Measurements from ENCODE around the gene MAD1L1. TPM values are rescaled to one million over a fixed set of nuclear protein-coding genes. Genes with fewer than 3 reads are reported as not detected.
"Not testable (repeated sequence)": the region's sequence is repeated elsewhere in the genome, so short reads cannot be mapped to it uniquely, and the experiment has no call there.

MAD1L1 gene
- polyA plus RNA-seq, 3 donors: 10.7 to 48.1 (median 18.4) TPM

DNA sequence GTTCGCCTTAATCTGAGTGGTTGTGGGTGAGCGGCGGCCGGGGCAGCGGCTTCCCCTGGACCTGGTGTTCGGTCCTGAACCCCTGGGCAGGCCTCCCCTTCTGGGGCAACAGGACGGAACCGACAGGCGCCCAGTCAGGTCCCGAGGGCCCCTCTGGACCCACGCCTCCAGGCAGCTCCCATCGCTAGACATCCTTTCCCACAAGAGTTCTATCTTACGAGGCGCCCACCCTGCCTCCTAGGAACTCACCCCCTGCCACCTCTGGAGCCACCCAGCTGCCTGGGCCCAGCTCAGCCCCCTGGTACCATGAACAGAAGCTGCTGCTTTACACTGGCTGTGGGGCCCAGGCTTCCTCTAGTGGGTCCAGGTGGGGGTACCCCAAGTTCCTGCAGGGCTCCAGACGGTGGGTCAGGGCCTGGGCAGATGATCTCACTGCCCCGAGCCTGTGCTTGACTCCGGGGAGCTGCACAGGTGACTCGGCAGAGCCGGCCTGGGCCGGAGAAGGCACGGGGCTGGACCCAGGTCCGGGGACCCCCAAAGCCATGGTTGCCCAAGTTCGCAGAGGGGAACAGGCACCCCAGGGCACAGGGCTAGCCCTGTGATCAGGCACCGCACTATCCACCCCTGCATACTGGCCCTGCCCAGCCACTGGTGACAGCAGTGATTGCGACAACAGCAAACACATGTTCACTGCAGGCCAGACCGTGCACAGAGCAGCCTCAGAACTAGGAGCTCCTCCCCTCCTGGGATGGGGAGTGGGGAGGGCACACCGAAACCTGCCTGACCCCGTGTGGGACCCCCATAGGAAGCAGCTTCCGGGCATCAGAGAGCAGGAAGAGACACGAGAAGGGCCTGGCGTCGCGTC is 382.4 kb downstream of the MAD1L1 start:
- WGBS, 3 donors: 90 to 93% (median 93%) methylated on average over 33 of the region's 33 CpGs

DNA sequence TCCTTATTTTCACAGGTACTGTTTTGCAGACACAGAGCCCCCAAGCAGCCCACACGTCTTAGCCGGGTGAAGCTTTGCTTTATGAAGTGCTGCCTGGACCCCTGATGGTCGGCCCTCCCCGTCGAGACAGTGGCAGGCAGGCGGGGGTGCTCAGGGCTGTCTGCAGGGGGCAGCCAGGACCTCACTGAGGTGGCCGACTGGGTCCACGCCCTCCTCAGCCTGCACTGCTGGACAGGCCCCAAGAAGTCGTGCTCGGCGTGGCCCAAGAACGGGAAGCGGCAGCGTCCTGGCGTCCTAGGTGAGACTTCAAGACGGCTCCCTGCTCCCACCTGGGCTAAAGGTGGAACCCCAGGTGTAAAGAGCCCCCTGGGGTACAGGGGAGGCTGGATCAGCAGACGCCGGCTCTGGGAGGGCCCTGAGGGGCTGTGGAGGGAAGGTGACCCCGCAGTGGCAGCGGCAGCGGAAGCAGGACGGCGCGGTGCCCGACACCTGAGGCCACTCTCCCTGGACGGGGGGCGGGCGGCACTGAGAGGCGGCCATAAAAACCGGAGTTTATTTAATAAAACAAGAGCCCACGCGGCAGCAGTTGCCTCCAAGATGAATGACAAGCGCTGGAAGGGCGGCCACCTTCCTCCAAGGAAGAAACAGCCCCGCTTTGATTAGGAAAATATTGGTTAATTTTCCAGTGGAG is 383.2 kb downstream of the MAD1L1 start:
- 91 to 94% (median 93%) methylated on average over 35 of the region's 35 CpGs for WGBS, 3 donors
- no peak overlapping the region for H3K27ac ChIP-seq (ENCODE audit: low read depth, low read length)

More for the DNA sequence above, 382.4 kb downstream of the MAD1L1 start:
- no peak overlapping the region for H3K27ac ChIP-seq (ENCODE audit: low read depth, low read length)

DNA sequence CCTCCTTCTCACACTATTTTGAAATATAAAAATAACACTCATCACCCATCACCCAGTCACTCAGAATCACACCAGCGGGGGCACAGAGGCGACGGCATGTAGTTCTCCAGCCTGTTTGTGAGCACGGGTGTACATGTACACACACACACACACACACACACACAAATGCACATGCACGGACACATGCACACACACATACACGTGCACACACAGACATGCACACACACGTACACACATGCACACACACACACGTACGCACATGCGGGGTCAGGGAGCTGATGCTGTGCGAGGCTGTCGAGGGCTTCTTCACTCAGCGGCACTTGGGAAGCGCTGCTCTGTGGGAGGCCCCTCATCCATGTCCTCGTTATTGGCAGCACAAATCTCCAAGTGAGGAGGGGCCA is 383.8 kb downstream of the MAD1L1 start:
- 93 to 95% (median 94%) methylated on average over 15 of the region's 15 CpGs for WGBS, 3 donors
- H3K27ac ChIP-seq (ENCODE audit: low read depth, low read length): no peak overlapping the region

DNA sequence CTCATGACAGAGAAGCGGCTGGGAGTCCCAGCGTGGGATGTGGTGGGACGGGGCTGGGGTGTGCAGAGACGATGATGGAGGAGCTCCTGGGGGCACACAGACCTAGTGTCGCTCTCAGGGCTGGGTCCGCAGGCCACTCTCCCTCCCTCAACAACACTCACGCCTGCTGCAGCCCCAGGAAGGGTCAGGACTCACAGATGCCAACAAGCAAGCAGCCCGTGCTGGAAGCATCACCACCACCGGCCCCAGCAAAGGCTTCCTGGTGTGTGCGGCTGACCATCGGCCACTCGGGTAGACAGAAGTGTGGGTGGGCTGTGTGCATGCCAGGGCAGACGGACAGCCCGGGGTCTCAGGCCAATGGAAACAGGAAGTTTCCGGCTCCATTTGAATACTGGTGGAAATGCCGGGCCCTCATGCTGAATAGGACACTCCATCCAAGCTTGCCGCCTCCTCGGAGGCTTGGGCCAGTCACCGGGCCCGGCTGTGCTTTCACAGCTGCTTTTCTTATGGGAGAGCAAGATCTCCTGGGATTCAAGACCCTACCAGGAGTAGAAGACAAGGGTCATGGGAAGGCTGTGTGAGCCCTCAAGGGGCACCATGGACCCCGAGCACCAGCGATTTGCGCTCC is 384.6 kb downstream of the MAD1L1 start:
- WGBS, 3 donors: 85 to 97% (median 93%) methylated on average over 21 to 23 of the region's 23 CpGs

DNA sequence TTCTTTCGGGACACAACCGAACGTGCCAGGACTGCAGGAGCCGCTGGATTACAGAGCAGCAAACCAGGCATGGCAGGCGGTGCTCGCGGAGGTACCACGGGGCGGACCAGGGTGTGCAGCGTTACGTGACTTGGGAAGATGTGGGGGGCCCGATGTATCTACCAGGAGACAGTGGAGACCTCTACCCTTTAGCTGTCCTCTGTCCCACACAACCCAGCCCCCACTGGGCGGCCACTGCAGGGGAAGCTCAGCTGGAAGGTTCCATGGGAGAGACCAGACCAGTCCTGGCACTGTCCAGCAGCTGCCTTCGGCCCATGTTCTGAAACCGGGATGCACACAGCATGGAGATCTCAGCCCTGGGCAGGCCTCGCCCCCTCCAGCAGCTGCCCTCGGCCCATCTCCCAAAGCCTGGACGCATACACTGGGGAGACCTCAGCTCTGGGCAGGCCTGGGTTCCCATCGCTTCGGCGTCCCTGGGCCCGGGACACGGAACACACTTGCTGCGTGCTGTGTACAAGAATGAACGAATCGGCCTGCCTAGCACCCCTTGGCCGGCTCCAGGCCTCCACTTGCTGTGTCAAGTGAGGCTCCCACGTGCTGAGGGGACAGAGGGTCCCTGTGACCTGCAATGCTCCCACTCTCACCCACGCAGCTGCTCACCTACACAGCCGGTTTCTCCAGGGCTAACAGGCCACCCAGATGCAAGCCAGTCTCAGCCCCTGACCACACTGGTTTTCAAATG is 385.3 kb downstream of the MAD1L1 start:
- whole genome bisulfite sequencing, 3 donors: 93 to 97% (median 96%) methylated on average over 29 to 30 of the region's 30 CpGs
- H3K27ac ChIP-seq (ENCODE audit: low read depth, low read length): no peak overlapping the region

More for the DNA sequence above, 384.6 kb downstream of the MAD1L1 start:
- H3K27ac ChIP-seq (ENCODE audit: low read depth, low read length): no peak overlapping the region

DNA sequence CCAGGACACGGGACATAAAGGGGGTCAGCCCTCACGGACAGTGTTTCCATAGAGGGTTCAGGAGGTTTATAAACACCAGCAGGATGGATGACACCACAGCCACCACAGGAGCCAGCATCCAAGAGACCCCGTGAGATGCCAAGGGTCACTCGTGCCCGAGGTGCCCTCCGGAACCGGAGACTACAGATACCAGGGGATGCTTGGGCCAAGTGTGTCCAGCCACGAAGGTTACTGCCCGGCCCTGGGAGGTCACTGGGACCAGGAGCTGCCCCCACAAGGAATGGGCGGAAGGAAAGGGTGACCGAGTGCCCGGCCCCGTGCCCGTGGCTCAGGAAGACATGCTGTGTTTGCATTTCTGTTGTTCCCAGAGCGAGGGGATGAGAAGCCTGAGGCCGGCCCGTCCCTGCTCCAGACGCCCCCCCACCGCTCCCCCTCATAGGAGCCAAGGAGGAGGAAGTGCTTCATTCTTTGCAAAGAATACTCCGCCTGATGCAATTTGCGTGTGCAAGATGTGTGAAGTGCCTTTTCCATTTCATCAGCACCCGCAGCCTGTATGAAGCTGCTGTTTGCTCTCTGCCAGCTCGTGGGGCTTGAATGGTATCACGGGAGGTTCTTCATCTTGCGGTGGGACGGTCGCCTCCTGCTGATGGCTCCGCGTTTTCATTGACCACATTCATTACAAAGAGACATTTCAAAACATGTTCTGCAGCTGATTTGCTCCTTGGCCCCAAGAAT is 386.2 kb downstream of the MAD1L1 start:
- no peak overlapping the region for H3K27ac ChIP-seq (ENCODE audit: low read depth, low read length)
- 83 to 89% (median 88%) methylated on average over 29 of the region's 29 CpGs for WGBS, 3 donors

DNA sequence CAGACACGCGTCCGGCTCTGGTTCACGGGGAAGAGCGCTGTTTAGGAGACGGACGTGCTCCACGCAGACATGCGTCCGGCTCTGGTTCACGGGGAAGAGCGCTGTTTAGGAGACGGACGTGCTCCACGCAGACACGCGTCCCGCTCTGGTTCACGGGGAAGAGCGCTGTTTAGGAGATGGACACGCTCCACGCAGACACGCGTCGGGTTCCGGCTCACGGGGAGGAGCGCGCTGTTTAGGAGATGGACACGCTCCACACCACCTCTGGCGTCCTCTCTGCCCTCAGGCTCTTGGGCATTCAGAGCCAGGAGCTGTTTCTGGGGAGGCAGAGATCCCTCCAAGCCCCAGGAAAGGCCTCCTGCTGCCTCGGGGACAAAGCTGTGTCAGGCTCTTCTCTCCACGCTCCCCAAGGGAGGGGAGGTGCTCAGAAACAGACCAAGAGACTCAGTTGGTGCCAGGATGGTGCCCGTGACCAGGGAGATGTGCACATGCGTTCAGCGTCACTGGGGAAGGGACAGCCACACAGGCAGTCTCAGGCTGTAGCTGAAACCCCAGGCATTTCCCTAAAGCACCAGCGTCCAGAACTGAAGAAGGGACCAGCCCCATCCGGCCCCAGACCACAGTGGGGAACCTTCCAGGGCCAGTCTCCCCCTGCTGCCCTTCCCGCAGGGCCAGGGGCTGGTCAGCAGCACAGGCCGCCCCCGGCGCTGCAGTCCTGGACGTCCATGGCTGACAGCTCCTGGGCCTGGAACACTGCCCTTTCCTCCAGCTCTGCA is 387.0 kb downstream of the MAD1L1 start:
- 92 to 95% (median 93%) methylated on average over 43 of the region's 43 CpGs for WGBS, 3 donors

DNA sequence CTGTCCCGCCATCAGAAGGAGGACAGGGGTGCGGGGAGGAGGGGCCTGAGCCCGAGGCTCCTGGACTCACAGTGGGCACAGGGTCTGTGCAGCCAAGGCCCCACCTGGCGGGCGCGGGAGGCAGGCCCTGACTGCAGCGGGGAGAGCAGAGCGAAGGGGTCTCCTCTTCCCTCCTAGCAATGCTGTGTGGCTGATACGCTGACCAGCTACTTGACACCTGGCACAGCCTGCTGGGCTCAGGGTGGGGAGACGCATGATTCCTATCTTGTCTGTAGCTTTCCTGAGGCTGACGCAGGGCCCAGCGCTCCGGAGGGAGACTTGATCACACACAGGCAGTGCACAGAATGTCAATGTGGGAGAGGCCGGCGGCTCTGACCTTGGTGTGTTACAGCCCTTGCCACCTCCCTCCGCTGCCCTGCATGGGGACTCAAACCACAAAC is 387.8 kb downstream of the MAD1L1 start:
- H3K27ac ChIP-seq (ENCODE audit: low read depth, low read length): no peak overlapping the region
- 91 to 95% (median 93%) methylated on average over 16 of the region's 16 CpGs for WGBS, 3 donors

More for the DNA sequence above, 387.0 kb downstream of the MAD1L1 start:
- H3K27ac ChIP-seq (ENCODE audit: low read depth, low read length): no peak overlapping the region

DNA sequence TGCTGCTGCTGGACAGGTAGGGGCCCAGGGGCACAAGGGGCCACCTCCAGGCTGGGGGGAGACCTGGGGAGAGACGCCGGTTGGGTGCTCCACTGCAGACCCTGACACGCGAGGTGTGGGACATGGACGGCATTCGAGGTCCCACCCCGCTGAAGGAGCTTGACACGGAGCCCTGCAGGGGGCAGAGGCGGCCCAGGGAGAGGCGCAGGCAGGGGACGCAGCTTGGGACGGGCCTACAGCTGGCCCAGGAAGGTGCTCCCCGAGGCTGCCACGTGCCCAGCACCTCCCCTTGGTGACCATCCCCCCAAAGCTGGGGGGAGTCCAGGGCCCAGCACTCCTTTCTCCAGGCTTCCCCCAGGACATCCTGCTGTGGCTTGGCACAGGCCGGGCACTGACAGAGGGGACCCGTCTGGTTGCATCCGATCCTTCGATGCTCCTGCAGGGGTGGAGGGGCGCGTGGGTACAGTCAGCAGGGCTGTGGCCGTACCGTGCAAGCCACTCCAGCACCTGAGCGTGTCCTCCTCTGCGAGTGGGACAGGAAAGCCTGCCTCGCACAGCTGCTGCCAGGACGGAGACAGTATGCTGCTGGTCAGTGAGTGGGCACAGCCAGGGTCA is 388.3 kb downstream of the MAD1L1 start:
- no peak overlapping the region for H3K27ac ChIP-seq (ENCODE audit: low read depth, low read length)
- WGBS, 3 donors: 78 to 91% (median 82%) methylated on average over 26 of the region's 26 CpGs

DNA sequence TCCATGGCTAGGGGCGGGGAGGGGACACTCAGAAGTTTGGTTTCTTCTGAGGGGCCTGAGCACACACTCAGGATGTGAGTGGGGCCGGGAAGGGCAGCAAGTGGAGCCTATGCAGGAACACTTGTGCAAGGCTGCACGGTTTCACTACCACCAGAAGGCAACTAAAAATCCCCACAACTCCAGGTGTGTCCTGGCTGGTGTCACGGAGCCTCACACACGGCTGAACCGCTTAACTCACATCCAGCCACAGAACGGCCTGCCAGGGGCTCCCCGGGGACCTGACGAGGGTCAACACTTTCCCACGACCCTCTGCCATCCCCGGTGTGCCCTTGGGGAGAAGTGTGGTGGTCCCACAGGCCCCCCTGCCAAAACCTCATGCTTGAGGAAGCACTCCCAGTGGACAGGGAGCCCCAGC is 388.8 kb downstream of the MAD1L1 start:
- H3K27ac ChIP-seq (ENCODE audit: low read depth, low read length): no peak overlapping the region
- WGBS, 3 donors: 69 to 77% (median 70%) methylated on average over 11 of the region's 11 CpGs

DNA sequence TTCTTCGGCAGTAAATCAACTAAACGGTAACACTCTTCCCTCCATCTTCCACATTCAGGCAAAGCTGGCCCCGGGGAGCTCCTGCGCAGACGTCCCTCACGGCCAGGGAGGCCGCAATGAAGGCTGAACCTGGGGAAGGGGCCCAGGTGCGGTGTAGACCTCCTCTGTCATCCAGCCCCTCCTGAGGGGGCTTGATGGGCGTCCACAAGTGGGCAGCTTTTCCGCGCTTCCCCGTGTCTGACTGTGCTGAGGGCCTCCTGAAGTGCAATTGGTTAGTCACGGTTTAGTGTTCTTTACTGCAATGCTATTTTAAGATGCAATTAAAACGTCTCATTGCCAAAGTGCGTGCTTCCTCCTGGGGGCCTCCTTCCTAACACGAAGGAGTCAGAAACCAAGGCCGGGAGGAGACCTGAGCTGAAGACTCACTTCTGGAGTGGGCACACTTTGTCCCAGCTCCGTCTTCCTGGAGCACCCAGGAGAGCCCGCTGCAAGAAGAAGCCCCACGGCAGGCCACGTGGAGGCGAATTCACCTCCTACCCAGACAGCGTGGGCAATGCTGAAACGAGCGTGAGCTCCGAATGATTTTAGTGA is 389.4 kb downstream of the MAD1L1 start:
- WGBS, 3 donors: 79 to 90% (median 79%) methylated on average over 26 of the region's 26 CpGs
- no peak overlapping the region for H3K27ac ChIP-seq (ENCODE audit: low read depth, low read length)

DNA sequence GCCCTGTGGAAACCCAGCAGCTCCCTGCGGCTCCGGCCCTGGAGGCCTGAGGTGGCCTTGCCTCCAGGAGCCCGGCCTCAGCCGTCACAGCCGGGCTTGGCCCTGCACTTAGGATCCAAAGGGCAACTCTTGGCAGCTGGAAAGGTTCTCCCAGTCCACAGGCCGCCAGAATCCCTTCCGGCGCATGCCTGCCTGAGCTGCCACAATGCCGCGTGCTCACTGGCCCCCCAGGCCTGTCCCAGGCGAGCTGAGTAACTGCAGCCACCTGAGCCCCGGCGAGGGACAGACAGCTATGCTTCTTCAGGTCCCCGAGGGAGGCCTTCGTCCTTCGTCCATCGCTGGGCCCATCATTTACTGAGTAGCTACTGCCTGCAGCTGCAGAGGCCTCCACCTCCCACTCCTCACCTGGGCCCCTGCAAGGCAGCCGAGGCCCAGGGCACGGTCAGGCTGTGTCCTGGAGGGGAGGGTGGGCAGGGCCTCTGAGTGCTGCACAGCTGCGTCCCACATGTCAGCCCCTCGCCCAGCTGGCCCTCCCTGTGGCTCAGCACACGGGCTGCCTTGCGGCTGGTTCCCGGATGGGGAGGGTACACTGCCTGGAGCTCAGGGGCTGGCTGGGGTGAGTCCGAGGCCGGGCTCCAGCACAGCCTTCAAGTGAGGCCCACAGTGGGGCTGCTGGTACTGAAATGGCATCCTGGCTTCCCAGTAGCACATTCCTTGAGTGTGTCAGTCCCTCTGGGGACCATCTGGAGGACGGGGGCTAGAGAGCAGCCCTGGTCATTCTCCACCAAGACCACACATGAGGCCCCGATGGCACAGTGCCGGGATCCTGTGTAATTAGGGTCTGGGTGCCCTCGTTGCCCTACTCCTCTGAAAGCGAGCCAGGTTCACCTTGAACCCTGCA is 390.2 kb downstream of the MAD1L1 start:
- 87 to 93% (median 92%) methylated on average over 29 to 31 of the region's 31 CpGs for WGBS, 3 donors
- no peak overlapping the region for H3K27ac ChIP-seq (ENCODE audit: low read depth, low read length)

DNA sequence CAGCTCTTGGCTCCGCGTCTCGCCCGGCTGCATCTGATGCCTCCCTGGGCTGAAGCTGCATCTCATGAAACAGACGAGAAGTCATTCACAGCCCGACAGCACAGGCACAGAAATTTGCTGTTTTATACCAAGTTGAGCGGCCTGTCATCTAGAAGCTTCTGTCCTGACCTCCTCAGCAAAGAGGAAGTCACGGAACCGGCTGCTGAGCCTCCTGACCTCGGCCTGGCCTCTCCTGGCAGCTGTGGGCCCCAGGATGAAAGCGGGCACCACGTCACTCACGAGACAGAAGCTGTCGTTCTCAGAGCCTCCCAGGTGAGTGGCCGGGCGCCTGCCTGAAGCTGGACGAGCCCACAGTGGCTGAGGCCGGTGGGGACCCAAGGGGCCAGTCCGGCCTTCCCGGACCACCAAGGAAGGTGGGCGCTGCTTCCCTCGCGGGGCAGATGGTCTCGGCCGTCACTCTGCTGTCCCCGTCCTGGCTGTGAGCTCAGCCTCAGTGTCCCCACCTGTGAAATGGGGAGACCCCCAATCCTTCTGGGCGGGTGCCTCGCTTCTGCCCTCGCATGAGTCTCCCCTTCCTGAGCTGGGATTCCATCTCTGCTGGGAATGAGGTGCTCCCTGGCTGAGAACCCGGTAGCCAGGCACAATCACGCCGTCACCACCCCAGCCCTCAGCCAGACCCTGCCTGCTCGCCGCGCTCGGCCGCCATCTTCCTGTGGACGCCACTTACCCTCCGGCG is 391.3 kb downstream of the MAD1L1 start:
- not testable (repeated sequence) for H3K27ac ChIP-seq (ENCODE audit: low read depth, low read length)
- WGBS, 3 donors: 88 to 94% (median 93%) methylated on average over 33 to 40 of the region's 40 CpGs

DNA sequence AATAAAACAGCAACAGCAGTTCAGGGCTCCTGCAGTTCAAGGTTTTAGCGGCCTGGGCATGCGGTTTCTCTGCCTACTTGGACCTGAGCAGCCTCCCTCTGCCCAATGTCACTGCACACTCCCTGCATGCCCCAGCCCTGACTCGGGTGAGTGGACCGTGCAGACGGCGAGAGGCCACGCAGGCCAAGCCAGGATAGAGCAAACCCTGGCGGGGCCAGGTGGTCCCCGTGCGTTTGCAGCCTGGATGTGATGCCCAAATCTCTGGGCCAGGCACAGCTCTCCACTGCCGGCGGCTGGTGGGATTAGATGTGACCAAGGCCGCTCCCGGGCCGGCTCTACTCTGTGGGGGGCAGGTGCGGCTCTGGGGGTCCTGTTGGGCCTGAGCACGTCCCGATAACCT is 392.0 kb downstream of the MAD1L1 start:
- H3K27ac ChIP-seq (ENCODE audit: low read depth, low read length): not testable (repeated sequence)
- WGBS, 3 donors: 90 to 98% (median 93%) methylated on average over 15 to 18 of the region's 18 CpGs

DNA sequence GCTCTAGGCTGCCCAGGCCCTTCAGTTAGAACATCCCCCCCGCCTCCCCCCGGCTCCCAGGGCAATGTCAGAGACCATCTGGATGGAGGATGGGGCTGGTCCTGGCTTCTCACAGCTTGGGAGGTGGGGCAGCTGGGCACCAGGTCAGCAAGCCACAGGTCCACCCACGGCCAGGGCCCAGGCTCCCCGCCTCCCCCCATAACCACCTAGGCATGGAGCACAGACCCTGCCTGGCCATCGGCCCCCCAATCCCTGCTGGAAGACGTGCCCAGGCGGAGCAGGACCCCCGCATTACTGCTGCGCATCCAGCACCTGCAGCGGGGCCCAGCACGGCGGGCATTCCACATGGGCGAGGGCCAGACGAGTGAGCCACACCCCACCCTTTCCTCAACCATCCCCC is 393.0 kb downstream of the MAD1L1 start:
- no peak overlapping the region for H3K27ac ChIP-seq (ENCODE audit: low read depth, low read length)
- 91 to 97% (median 92%) methylated on average over 10 to 14 of the region's 14 CpGs for WGBS, 3 donors

All from adipose tissue (tissue), 3 donors.